Natural killer cell (primary cell): ENCODE results near the gene RNASEH2B. TPM values are rescaled to one million over a fixed set of nuclear protein-coding genes. Genes with fewer than 3 reads are reported as not detected.

Experiments used
- ATAC-seq, 3 donors: fragments of 150-1000 bp in 2 of 3; fragments of 200-7000 bp in 1 of 3; cut with Tn5 transposase; 1 replicate in 1 of 3; 2 replicates in 2 of 3; pipeline ENCODE4 v1.10.0; 2021; ENCODE audit warnings: mild to moderate bottlenecking in 2 of 3, moderate library complexity in 2 of 3
- DNase-seq, 2 donors: peaks; one replicate each; pipeline versions ENCODE4 v3.0.0 to v3.0.0-alpha.2; 2013 to 2021; ENCODE audit warnings: mixed read lengths in 1 of 2
- H3K27ac ChIP-seq: one replicate; pipeline ENCODE4 v1.5.1; 2013; ENCODE audit warnings: mild to moderate bottlenecking, low read length
- H3K27me3 ChIP-seq: one replicate; pipeline ENCODE4 v1.6.1; 2013; ENCODE audit warnings: low read length; ENCODE audit not compliant: control insufficient read depth, insufficient read depth
- H3K36me3 ChIP-seq: one replicate; pipeline ENCODE4 v1.6.1; 2013; ENCODE audit warnings: low read length; ENCODE audit not compliant: control insufficient read depth, insufficient read depth
- H3K4me1 ChIP-seq: one replicate; pipeline ENCODE4 v1.6.1; 2013; ENCODE audit warnings: low read length; ENCODE audit not compliant: control insufficient read depth, insufficient read depth
- H3K4me3 ChIP-seq: one replicate; pipeline ENCODE4 v1.5.1; 2013; ENCODE audit warnings: low read length
- H3K9me3 ChIP-seq: one replicate; pipeline ENCODE4 v1.6.1; 2013; ENCODE audit warnings: low read length; ENCODE audit not compliant: control insufficient read depth, insufficient read depth
- H3K27ac Mint-ChIP-seq, 2 donors: one replicate each; pipeline ENCODE4 v1.8.0; 2022; ENCODE audit warnings: mild to moderate bottlenecking in 2 of 2, mixed read lengths in 2 of 2, moderate library complexity in 1 of 2
- H3K27me3 Mint-ChIP-seq, 2 donors: one replicate each; pipeline ENCODE4 v1.8.0; 2022; ENCODE audit warnings: low read depth in 2 of 2, mixed read lengths in 2 of 2
- H3K36me3 Mint-ChIP-seq: one replicate; pipeline ENCODE4 v1.8.0; 2022; ENCODE audit warnings: mixed read lengths
- H3K4me1 Mint-ChIP-seq, 2 donors: one replicate each; pipeline ENCODE4 v1.8.0; 2022; ENCODE audit warnings: mixed read lengths in 2 of 2
- H3K4me3 Mint-ChIP-seq: one replicate; pipeline ENCODE4 v1.8.0; 2022; ENCODE audit warnings: mild to moderate bottlenecking, moderate library complexity, mixed read lengths
- H3K9me3 Mint-ChIP-seq, 2 donors: one replicate each; pipeline ENCODE4 v1.8.0; 2022; ENCODE audit warnings: mixed read lengths in 2 of 2
- CTCF ChIP-seq: fragments of 200-600 bp; IDR thresholded peaks from one replicate; pipeline ENCODE4 v1.8.0; 2022; ENCODE audit warnings: antibody characterized with exemption
- WGBS: methylation state at CpG from one replicate; pipeline ENCODE4 v1.1.7; 2013; ENCODE audit warnings: missing lambda C conversion rate; ENCODE audit not compliant: insufficient coverage; 5-methylcytosine and 5-hydroxymethylcytosine counted together
- intact Hi-C: fragments of 100-400 bp; cut with micrococcal nuclease; formaldehyde crosslinking; loops from one replicate; pipeline ENCODE4 v1.14.2; 2022
- total RNA-seq, 4 donors: library from RNA; stranded (reverse); fragments of 120-200 nt in 1 of 4; gene quantifications; one replicate each; pipeline versions ENCODE4 v1.2.3 to v1.2.4, GENCODE V29; 2013 to 2022

The RNASEH2B gene
- total RNA-seq, 3 donors from 2014 or later (not counting 1 experiment from before 2014, with no cell fraction given) = 57.9 to 68.7 (median 64.8) TPM

- ATAC-seq (no peak), DNase-seq (no peak)
- intact Hi-C loops = no loop called here
- Mint-ChIP-seq H3K4me3 (no peak overlapping the region), H3K27ac (no peak overlapping the region), H3K4me1 (no peaks in the 10 kb centered on the region), H3K9me3 (no peaks in the 10 kb centered on the region), H3K27me3 (peaks cover 9 to 14% of the 10 kb centered on the region in 2 donors), H3K36me3 (no peaks in the 10 kb centered on the region)
- no peak for TF ChIP-seq CTCF
- H3K36me3 ChIP-seq = no peaks in the 10 kb centered on the region
- H3K4me1 ChIP-seq = no peaks in the 10 kb centered on the region
- no peaks in the 10 kb centered on the region for H3K27me3 ChIP-seq
- no peaks in the 10 kb centered on the region for H3K9me3 ChIP-seq
- no peak overlapping the region for H3K4me3 ChIP-seq
- WGBS = 92% methylated on average over 7 of the region's 7 CpGs
- H3K27ac ChIP-seq = no peak overlapping the region
Observed at GRCh38 chr13:50999641-51000040, 90.0 kb downstream of the RNASEH2B start.

- TF ChIP-seq CTCF = no peak
- WGBS = 82% methylated on average over 5 of the region's 5 CpGs
- intact Hi-C loops = no loop called here
- Histone ChIP-seq H3K27me3 (no peaks in the 10 kb centered on the region), H3K4me3 (no peak overlapping the region), H3K9me3 (no peaks in the 10 kb centered on the region), H3K27ac (no peak overlapping the region), H3K36me3 (no peaks in the 10 kb centered on the region), H3K4me1 (no peaks in the 10 kb centered on the region)
- Mint-ChIP-seq H3K4me1 (no peaks in the 10 kb centered on the region), H3K27me3 (peaks cover 10 to 14% of the 10 kb centered on the region in 2 donors), H3K4me3 (no peak overlapping the region), H3K9me3 (no peaks in the 10 kb centered on the region), H3K27ac (no peak overlapping the region), H3K36me3 (no peaks in the 10 kb centered on the region)
- DNase-seq (no peak), ATAC-seq (no peak)
Observed at GRCh38 chr13:51000061-51000460, 90.5 kb downstream of the RNASEH2B start.

GRCh38 chr13:51000571-51001260, 91.1 kb downstream of the RNASEH2B start:
- H3K27ac ChIP-seq = no peak overlapping the region
- H3K4me3 ChIP-seq = no peak overlapping the region
- Mint-ChIP-seq H3K36me3 (no peaks in the 10 kb centered on the region), H3K4me1 (no peaks in the 10 kb centered on the region), H3K9me3 (no peaks in the 10 kb centered on the region), H3K27ac (no peak overlapping the region), H3K4me3 (no peak overlapping the region), H3K27me3 (peaks cover 10 to 14% of the 10 kb centered on the region in 2 donors)
- H3K36me3 ChIP-seq = no peaks in the 10 kb centered on the region
- no peaks in the 10 kb centered on the region for H3K9me3 ChIP-seq
- no peak for TF ChIP-seq CTCF
- no peaks in the 10 kb centered on the region for H3K27me3 ChIP-seq
- no peak for DNase-seq
- intact Hi-C loops = no loop called here
- H3K4me1 ChIP-seq = no peaks in the 10 kb centered on the region
- WGBS = 91% methylated on average over 13 of the region's 15 CpGs
- no peak for ATAC-seq

- Mint-ChIP-seq H3K9me3 (no peaks in the 10 kb centered on the region), H3K4me1 (no peaks in the 10 kb centered on the region), H3K27ac (no peak overlapping the region), H3K36me3 (no peaks in the 10 kb centered on the region), H3K27me3 (peaks cover 10 to 14% of the 10 kb centered on the region in 2 donors), H3K4me3 (no peak overlapping the region)
- no peaks in the 10 kb centered on the region for H3K27me3 ChIP-seq
- no peak for DNase-seq
- no peaks in the 10 kb centered on the region for H3K36me3 ChIP-seq
- no peaks in the 10 kb centered on the region for H3K4me1 ChIP-seq
- no peak overlapping the region for H3K4me3 ChIP-seq
- H3K9me3 ChIP-seq = no peaks in the 10 kb centered on the region
- intact Hi-C loops = no loop called here
- ATAC-seq = no peak
- WGBS = 70% methylated on average over 8 of the region's 8 CpGs
- H3K27ac ChIP-seq = no peak overlapping the region
- TF ChIP-seq CTCF = no peak
Observed at GRCh38 chr13:51001335-51001734, 91.7 kb downstream of the RNASEH2B start.
